Activated CD4-positive, alpha-beta T cell treated with anti-CD3 and anti-CD28 coated beads, Interleukin-2, amount 10 ng/mL, durations not matched to agents 24 days and 14 days (primary cell): ENCODE results near the gene CST4. TPM values are rescaled to one million over a fixed set of nuclear protein-coding genes. Genes with fewer than 3 reads are reported as not detected.
"Not testable (repeated sequence)": the region's sequence is repeated elsewhere in the genome, so short reads cannot be mapped to it uniquely, and the experiment has no call there.

Experiments
- DNase-seq: peaks from one replicate; pipeline ENCODE4 v3.0.0; 2022
- H3K27ac Mint-ChIP-seq: one replicate; pipeline ENCODE4 v1.8.0; 2022; ENCODE audit warnings: mild to moderate bottlenecking, mixed read lengths
- H3K27me3 Mint-ChIP-seq: one replicate; pipeline ENCODE4 v1.8.0; 2022; ENCODE audit warnings: mixed read lengths
- H3K36me3 Mint-ChIP-seq: one replicate; pipeline ENCODE4 v1.8.0; 2022; ENCODE audit warnings: low read depth, mild to moderate bottlenecking, mixed read lengths
- H3K4me1 Mint-ChIP-seq: one replicate; pipeline ENCODE4 v1.8.0; 2021; ENCODE audit warnings: mixed read lengths
- H3K4me3 Mint-ChIP-seq: one replicate; pipeline ENCODE4 v1.8.0; 2022; ENCODE audit warnings: mild to moderate bottlenecking, moderate library complexity, mixed read lengths
- H3K9me3 Mint-ChIP-seq: one replicate; pipeline ENCODE4 v1.8.0; 2021; ENCODE audit warnings: mixed read lengths
- intact Hi-C: fragments of 100-400 bp; cut with micrococcal nuclease; formaldehyde crosslinking; loops from one replicate; pipeline ENCODE4 v1.15.1; 2023
- total RNA-seq: library from RNA; stranded (reverse); gene quantifications from 2 replicates; pipeline ENCODE4 v1.2.3, GENCODE V29; 2022

CST4 gene
- total RNA-seq, 1 donor from 2014 or later, result not detected

GRCh38 chr20:23680146-23680545 lies 8.7 kb downstream of the CST4 start:
- Mint-ChIP-seq H3K4me3 (no peak overlapping the region), H3K36me3 (no peaks in the 10 kb centered on the region), H3K9me3 (no peaks in the 10 kb centered on the region), H3K4me1 (no peaks in the 10 kb centered on the region), H3K27ac (no peak overlapping the region), H3K27me3 (peaks cover 14% of the 10 kb centered on the region)
- no peak for DNase-seq
- intact Hi-C loops, result no loop called here

GRCh38 chr20:23679133-23680092 lies 9.4 kb downstream of the CST4 start:
- Mint-ChIP-seq H3K9me3 (no peaks in the 10 kb centered on the region), H3K36me3 (no peaks in the 10 kb centered on the region), H3K27ac (no peak overlapping the region), H3K4me3 (no peak overlapping the region), H3K27me3 (peaks cover 14% of the 10 kb centered on the region), H3K4me1 (no peaks in the 10 kb centered on the region)
- intact Hi-C loops, result no loop called here
- no peak for DNase-seq

- no peaks in the 10 kb centered on the region for H3K36me3 Mint-ChIP-seq
- no peak overlapping the region for H3K27ac Mint-ChIP-seq
- intact Hi-C loops, result no loop called here
- H3K9me3 Mint-ChIP-seq, result no peaks in the 10 kb centered on the region
- no peak for DNase-seq
- H3K4me3 Mint-ChIP-seq, result no peak overlapping the region
- peaks cover 10% of the 10 kb centered on the region for H3K27me3 Mint-ChIP-seq
- no peaks in the 10 kb centered on the region for H3K4me1 Mint-ChIP-seq
These were observed 15.6 kb downstream of the CST4 start for GRCh38 chr20:23673209-23673608.

GRCh38 chr20:23672158-23672557 lies 16.7 kb downstream of the CST4 start:
- Mint-ChIP-seq H3K4me1 (no peaks in the 10 kb centered on the region), H3K36me3 (no peaks in the 10 kb centered on the region), H3K27ac (no peak overlapping the region), H3K9me3 (no peaks in the 10 kb centered on the region), H3K27me3 (peaks cover 7% of the 10 kb centered on the region), H3K4me3 (no peak overlapping the region)
- no peak for DNase-seq
- intact Hi-C loops, result no loop called here

- H3K36me3 Mint-ChIP-seq, result no peaks in the 10 kb centered on the region
- no peaks in the 10 kb centered on the region for H3K9me3 Mint-ChIP-seq
- no peak overlapping the region for H3K4me3 Mint-ChIP-seq
- H3K4me1 Mint-ChIP-seq, result no peaks in the 10 kb centered on the region
- intact Hi-C loops, result no loop called here
- peaks cover under 1% of the 10 kb centered on the region for H3K27me3 Mint-ChIP-seq
- no peak overlapping the region for H3K27ac Mint-ChIP-seq
- no peak for DNase-seq
These were observed 17.4 kb downstream of the CST4 start for GRCh38 chr20:23671479-23671878.

- no peak overlapping the region for H3K27ac Mint-ChIP-seq
- H3K36me3 Mint-ChIP-seq, result no peaks in the 10 kb centered on the region
- no peaks in the 10 kb centered on the region for H3K27me3 Mint-ChIP-seq
- intact Hi-C loops, result no loop called here
- DNase-seq, result no peak
- no peaks in the 10 kb centered on the region for H3K9me3 Mint-ChIP-seq
- H3K4me3 Mint-ChIP-seq, result no peak overlapping the region
- no peaks in the 10 kb centered on the region for H3K4me1 Mint-ChIP-seq
These were observed 18.5 kb downstream of the CST4 start for GRCh38 chr20:23670361-23670760.

- DNase-seq, result no peak
- no peaks in the 10 kb centered on the region for H3K4me1 Mint-ChIP-seq
- intact Hi-C loops, result loop anchor here (10.0 kb wide), 1 partner anchor 115 kb away; no protein-coding TSS in a partner anchor
- H3K36me3 Mint-ChIP-seq, result no peaks in the 10 kb centered on the region
- no peak overlapping the region for H3K27ac Mint-ChIP-seq
- H3K4me3 Mint-ChIP-seq, result no peak overlapping the region
- H3K27me3 Mint-ChIP-seq, result no peaks in the 10 kb centered on the region
- no peaks in the 10 kb centered on the region for H3K9me3 Mint-ChIP-seq
These were observed 19.0 kb downstream of the CST4 start for GRCh38 chr20:23669866-23670265.

- H3K27me3 Mint-ChIP-seq, result no peaks in the 10 kb centered on the region
- no peaks in the 10 kb centered on the region for H3K36me3 Mint-ChIP-seq
- no peak for DNase-seq
- no peak overlapping the region for H3K4me3 Mint-ChIP-seq
- intact Hi-C loops, result loop anchor here (10.0 kb wide), 1 partner anchor 115 kb away; no protein-coding TSS in a partner anchor
- H3K27ac Mint-ChIP-seq, result no peak overlapping the region
- H3K4me1 Mint-ChIP-seq, result no peaks in the 10 kb centered on the region
- H3K9me3 Mint-ChIP-seq, result no peaks in the 10 kb centered on the region
These were observed 19.5 kb downstream of the CST4 start for GRCh38 chr20:23669327-23669726.

GRCh38 chr20:23668477-23668951 lies 20.3 kb downstream of the CST4 start:
- H3K4me3 Mint-ChIP-seq, result no peak overlapping the region

GRCh38 chr20:23667666-23668065 lies 21.2 kb downstream of the CST4 start:
- H3K4me3 Mint-ChIP-seq, result no peak overlapping the region
- H3K9me3 Mint-ChIP-seq, result no peaks in the 10 kb centered on the region
- H3K4me1 Mint-ChIP-seq, result no peaks in the 10 kb centered on the region
- intact Hi-C loops, result loop anchor here (10.0 kb wide), 1 partner anchor 117 kb away; no protein-coding TSS in a partner anchor
- no peaks in the 10 kb centered on the region for H3K27me3 Mint-ChIP-seq
- DNase-seq, result no peak
- no peaks in the 10 kb centered on the region for H3K36me3 Mint-ChIP-seq
- H3K27ac Mint-ChIP-seq, result no peak overlapping the region

More at GRCh38 chr20:23668477-23668951, 20.3 kb downstream of the CST4 start:
- H3K9me3 Mint-ChIP-seq, result no peaks in the 10 kb centered on the region
- no peaks in the 10 kb centered on the region for H3K27me3 Mint-ChIP-seq
- no peaks in the 10 kb centered on the region for H3K4me1 Mint-ChIP-seq
- H3K36me3 Mint-ChIP-seq, result no peaks in the 10 kb centered on the region
- DNase-seq, result peak; percentile 82
- intact Hi-C loops, result loop anchor here (10.0 kb wide), 1 partner anchor 116 kb away; no protein-coding TSS in a partner anchor
- no peak overlapping the region for H3K27ac Mint-ChIP-seq

- Mint-ChIP-seq H3K9me3 (no peaks in the 10 kb centered on the region), H3K4me1 (no peaks in the 10 kb centered on the region), H3K27me3 (no peaks in the 10 kb centered on the region), H3K4me3 (no peak overlapping the region), H3K36me3 (no peaks in the 10 kb centered on the region), H3K27ac (no peak overlapping the region)
- intact Hi-C loops, result loop anchor here (10.0 kb wide), 1 partner anchor 118 kb away; no protein-coding TSS in a partner anchor
- no peak for DNase-seq
These were observed 22.1 kb downstream of the CST4 start for GRCh38 chr20:23666698-23667097.

GRCh38 chr20:23666189-23666588 lies 22.6 kb downstream of the CST4 start:
- no peak for DNase-seq
- H3K27me3 Mint-ChIP-seq, result no peaks in the 10 kb centered on the region
- intact Hi-C loops, result loop anchor here (10.0 kb wide), 1 partner anchor 119 kb away; no protein-coding TSS in a partner anchor
- H3K4me3 Mint-ChIP-seq, result no peak overlapping the region
- no peak overlapping the region for H3K27ac Mint-ChIP-seq
- H3K4me1 Mint-ChIP-seq, result no peaks in the 10 kb centered on the region
- H3K36me3 Mint-ChIP-seq, result no peaks in the 10 kb centered on the region
- no peaks in the 10 kb centered on the region for H3K9me3 Mint-ChIP-seq

- no peaks in the 10 kb centered on the region for H3K9me3 Mint-ChIP-seq
These were observed 23.9 kb downstream of the CST4 start for GRCh38 chr20:23664954-23665353.

GRCh38 chr20:23664046-23664445 lies 24.8 kb downstream of the CST4 start:
- not testable (repeated sequence) for H3K9me3 Mint-ChIP-seq, H3K27ac Mint-ChIP-seq, H3K36me3 Mint-ChIP-seq, H3K27me3 Mint-ChIP-seq, DNase-seq, H3K4me3 Mint-ChIP-seq, H3K4me1 Mint-ChIP-seq
- intact Hi-C loops, result loop anchor here (10.0 kb wide), 1 partner anchor 121 kb away; no protein-coding TSS in a partner anchor

More at GRCh38 chr20:23664954-23665353, 23.9 kb downstream of the CST4 start:
- no peaks in the 10 kb centered on the region for H3K4me1 Mint-ChIP-seq
- H3K4me3 Mint-ChIP-seq, result no peak overlapping the region
- DNase-seq, result no peak
- H3K36me3 Mint-ChIP-seq, result no peaks in the 10 kb centered on the region
- intact Hi-C loops, result loop anchor here (10.0 kb wide), 1 partner anchor 120 kb away; no protein-coding TSS in a partner anchor
- no peaks in the 10 kb centered on the region for H3K27me3 Mint-ChIP-seq
- no peak overlapping the region for H3K27ac Mint-ChIP-seq
